Activated CD4-positive, CD25-positive, alpha-beta regulatory T cell (primary cell): ENCODE results near the gene FOXN1.
"Not testable (repeated sequence)": the region's sequence is repeated elsewhere in the genome, so short reads cannot be mapped to it uniquely, and the experiment has no call there.

Experiments
- DNase-seq, 4 experiments: peaks; one replicate each; lab custom pipeline; 2025; lab: John Stamatoyannopoulos, UW

The FOXN1 gene

DNA sequence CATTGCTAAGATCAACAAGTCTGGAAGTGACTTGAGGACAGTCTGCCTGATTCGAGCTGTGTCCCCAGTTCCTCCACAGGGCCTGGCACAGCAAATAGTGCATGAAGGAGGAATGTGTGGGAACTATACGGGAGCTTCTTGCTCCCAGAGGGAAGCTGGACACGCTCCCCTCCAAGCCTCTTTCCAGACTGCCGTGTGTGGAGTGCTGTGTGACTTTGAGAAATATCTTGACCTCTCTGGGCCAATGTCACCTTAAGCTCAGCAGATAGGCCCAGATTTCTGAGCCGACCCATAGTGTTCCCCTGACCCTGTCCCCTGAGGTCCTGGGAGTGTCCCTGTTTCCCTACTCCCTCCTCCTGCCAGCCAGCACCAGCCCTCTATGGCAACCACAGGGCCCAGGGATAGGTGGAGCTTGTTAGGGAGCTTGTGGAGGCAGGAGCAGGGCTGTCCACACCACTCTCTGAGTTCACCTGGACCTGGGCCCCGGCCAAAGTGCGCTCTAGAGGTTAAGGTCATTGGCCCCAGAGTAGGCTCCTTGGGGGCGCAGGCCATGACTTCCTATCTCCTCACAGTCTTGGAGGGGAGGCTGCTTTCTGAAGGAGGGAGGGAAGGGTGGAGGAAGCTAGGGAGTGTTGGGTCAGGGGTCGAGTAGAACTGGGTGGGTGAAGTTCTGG lies 6.3 kb upstream of the FOXN1 start:
- no peak for DNase-seq

DNA sequence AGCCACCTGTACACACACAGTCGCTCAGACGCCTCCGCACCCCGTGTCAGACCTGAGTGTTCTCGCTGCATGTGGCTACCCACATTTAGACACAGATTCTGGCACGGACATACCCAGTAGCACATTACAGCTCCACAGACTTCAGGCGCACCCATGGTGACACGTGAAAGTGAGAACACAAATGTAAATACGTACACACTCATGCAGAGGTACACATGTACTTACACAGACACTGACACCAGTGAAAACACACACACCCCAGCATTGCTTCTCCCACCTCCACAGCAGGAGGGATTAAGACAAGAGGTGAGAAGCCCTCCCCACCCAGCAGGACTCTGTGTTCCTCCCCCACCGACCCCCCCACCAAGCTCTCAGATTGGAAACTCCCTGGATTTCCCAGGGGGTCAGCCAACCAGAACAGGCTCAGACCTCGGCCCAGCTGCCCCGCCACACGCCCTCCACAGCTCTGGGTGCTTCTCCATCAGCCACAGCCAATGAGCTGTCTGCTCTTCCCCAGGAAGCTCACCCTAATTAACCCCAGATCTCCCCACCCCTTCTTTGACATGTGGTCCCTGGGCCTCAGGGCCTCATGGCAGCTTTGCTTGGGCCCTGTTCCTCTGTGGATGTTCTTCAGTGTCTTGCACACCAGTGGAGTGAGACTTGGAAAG lies 5.3 kb upstream of the FOXN1 start:
- DNase-seq: no peak

- no peak for DNase-seq
Measured at GRCh38 chr17:28501421-28502284, 4.5 kb upstream of the FOXN1 start.

DNA sequence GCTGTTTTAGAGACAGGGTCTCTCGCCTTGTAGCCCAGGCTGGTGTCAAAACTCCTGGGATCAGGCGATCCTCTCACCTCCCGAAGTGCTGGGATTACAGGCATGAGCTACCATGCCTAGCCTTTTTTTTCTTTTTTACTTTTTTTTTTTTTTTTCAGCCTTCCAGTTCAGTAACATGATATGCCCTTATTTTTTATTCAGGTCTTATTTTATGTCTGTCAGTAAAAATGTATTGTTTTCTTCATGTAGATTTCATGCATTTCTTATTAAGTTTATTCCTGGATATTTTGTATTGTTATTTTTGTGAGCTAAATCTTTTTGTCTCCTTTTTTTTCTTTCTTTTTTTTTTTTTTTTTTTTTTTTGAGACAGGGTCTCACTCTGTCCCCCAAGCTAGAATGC lies 2.7 kb upstream of the FOXN1 start:
- no peak for DNase-seq

- DNase-seq: no peak
Measured at GRCh38 chr17:28506763-28507487, 777 bp downstream of the FOXN1 start.

DNA sequence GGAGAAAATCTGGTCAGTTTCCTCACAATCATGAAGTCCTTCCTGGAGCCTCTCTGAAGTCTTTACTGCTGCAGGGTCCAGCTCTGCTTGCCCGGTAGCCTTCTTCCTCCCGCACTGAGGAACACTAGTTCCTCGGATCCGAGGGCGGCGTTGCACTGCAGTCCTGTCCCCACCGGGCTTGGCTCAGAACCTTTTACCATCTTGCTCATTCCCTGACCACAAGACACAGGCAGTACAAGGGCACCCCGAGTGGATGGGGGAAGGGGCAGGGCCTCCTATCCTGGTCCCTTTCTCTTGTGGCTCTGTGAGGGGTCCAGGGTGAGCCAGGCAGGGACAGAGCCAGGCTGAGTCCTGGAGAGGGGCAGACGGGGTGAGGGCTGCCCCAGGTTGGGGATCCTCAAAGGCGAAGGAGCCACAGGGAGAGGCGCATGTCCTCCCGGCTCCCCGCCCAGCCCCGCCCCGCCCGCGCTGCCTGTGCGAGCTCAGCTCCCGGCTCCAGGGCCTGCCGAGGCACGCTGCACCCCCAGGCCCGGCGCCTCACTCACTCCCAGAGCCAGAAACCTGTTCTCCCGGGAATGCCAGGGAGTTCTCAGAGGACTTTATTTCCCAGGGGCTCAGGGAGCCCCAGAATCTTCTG lies 1.5 kb downstream of the FOXN1 start:
- DNase-seq: no peak

- DNase-seq: no peak
Measured at GRCh38 chr17:28508211-28508724, 2.1 kb downstream of the FOXN1 start.

- no peak for DNase-seq
Measured at GRCh38 chr17:28509789-28510188, 3.6 kb downstream of the FOXN1 start.

DNA sequence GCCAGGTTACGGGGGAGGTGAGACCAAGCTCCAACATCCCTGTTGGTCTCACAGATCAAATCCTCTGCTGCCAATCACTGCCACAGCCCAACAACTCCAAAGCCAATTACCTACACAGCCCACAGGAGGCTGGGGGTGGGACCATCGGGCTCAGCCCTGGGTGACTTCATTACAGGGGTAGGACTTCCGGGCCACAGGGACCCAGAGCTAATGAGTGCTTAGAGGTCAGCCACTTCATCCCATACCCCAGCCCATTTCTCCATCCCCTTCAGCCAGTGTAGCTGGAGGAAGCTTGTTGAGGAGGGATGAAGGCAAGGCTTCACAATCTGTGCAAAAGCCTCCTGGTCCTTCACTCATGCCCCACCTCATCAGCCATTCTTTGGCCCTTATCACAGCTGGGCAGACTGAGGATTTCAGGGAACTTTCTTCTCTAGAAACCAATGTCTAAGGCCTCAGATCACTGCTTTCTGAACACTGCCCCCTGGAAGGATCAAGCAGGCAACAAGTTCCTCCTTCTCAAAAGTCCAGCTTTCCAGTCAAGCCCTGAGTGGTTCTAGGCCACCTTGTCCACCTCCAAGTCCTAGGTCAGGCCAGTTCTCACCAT lies 5.8 kb downstream of the FOXN1 start:
- no peak for DNase-seq

DNA sequence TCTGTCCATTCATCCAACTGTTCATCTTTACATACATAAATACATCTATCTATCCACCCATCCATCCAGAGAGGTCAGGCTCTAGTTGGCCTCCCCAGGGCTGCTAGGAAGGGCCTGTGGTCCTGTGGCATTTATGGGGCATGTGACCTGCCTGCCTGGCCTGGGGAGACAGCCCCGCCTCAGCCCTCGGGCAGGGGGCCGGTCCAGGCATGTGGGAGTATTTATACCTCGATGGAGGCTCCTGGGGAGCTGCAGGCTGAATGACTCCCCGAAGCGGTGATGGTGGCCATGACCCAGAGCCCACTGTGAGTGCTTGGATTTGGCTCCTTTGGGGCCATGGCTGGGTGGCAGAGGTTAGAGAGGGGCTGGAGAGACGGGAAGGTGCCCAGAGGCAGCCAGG lies 7.3 kb downstream of the FOXN1 start:
- DNase-seq: no peak

- DNase-seq: no peak
Measured at GRCh38 chr17:28514561-28515002, 8.4 kb downstream of the FOXN1 start.

- no peak for DNase-seq
Measured at GRCh38 chr17:28515518-28515917, 9.4 kb downstream of the FOXN1 start.

- no peak for DNase-seq
Measured at GRCh38 chr17:28518132-28518531, 12.0 kb downstream of the FOXN1 start.

DNA sequence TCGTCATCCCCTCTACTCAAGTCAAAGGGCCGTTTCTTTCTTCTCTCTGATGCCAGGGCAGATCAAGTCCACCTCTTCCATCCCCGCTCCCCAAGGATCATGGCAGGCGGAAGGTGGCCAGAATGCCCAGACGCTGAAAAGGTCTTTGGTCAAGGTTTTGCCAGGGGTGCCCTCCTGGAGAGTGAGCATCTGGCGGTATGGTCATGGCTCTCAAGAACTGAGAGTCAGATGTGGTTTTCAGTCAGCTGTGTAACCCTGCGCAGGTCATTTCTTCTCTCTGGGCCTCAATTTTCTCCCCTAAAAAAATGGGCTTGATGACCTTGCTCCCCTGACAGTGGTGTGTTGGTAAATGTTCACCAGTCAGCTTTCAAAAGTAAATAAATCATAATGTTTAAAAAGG lies 12.4 kb downstream of the FOXN1 start:
- DNase-seq: no peak

DNA sequence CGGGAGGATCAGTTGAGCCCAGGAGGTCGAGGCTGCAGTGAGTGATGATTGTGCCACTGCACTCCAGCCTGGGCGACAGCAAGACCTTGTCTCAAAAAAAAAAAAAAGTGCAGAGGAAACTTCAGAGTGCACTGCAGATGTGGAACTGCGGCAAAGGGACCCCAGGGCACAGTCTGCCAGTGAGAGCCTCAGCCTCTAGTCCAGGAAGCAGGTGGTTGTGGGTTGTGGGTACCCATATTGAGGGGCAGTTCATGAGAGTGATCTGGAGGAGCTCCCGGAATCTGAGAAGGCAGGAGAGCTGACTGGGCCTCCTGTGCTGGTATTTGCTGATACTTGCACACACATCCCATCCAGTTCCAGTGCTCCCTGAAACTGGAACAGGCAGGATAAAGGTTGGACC lies 13.1 kb downstream of the FOXN1 start:
- DNase-seq: no peak

GRCh38 chr17:28520687-28521086 lies 14.5 kb downstream of the FOXN1 start:
- no peak for DNase-seq

DNA sequence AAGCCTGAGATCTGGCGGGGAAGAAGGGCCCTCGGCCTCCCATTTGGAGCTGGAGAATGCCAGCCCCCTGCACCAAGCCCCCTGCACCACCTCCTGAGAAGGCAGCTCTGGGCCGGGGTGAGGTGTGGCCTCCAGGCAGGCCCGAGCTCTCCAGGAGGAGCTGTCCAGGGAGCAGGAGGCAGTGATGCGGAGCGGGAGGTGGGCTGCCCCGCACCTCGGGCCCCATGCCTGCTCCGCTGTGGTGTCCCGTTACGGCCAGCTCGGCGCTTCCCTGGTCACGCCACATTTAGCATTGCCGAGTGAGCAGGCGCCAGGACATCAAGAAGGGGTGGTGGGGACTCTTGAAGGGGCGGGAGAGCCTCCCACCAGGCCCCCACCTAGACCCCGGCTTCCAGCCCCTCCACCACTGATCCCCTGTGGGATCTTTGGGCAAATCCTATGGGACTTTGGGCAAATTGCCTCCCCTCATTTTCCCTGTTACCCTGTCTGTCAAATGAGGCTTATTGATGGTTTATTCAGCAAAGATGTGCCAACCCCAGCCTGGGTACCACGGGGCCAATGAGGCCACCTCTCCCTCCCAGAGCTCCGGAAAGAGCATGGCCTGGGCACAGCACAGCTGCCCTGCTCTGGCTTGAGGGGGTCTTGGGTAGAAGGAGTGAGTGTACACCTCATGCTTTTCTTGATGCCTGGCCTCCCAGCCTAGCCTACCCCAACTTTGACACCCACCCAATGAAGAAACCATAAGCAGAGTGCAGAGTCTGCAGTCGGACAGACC lies 15.3 kb downstream of the FOXN1 start:
- no peak for DNase-seq

DNA sequence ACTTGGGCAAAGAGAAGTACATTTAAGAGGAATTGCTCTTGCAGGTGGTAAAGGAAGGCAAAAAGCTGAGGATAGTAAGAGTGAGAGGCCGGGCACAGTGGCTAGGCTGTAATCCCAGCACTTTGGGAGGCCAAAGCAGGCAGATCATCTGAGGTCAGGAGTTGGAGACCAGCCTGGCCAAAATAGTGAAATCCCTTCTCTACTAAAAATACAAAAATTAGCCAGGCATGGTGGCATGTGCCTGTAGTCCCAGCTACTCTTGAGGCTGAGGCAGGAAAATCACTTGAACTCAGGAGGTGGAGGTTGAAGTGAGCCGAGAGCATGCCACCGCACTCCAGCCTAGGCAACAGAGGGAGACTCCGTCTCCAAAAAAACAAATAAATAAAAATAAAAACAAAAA lies 16.1 kb downstream of the FOXN1 start:
- not testable (repeated sequence) for DNase-seq

GRCh38 chr17:28523186-28523585 lies 17.0 kb downstream of the FOXN1 start:
- DNase-seq: no peak

DNA sequence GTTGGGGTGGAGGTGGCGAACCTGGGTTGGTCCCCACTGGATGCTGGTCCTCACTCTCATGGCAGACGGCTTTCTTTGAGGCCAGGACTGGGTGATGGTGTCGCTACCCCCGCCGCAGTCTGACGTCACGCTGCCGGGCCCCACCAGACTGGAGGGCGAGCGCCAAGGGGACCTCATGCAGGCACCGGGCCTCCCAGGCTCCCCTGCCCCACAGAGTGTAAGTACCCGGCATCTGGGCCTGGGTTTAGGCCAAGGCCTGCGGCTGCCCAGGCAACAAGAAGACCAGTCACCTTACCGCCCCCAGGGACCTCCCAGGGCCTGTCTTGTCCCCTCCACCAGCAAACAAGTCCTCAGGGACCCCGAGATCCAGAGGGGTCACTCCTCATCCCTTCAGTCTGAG lies 17.7 kb downstream of the FOXN1 start:
- no peak for DNase-seq
